Caki2 (cell line): ENCODE data around the gene ATP7B. TPM values are rescaled to one million over a fixed set of nuclear protein-coding genes. Genes with fewer than 3 reads are reported as not detected.
"Not testable (repeated sequence)": the region's sequence is repeated elsewhere in the genome, so short reads cannot be mapped to it uniquely, and the experiment has no call there.

Experiments
- DNase-seq: peaks from one replicate; pipeline ENCODE4 v3.0.0-alpha.2; 2015; ENCODE audit warnings: low read depth
- in situ Hi-C: cut with HindIII; loops from 2 replicates; pipeline ENCODE4 v1.10.0; 2016; ENCODE audit warnings: low sequenced_read_pairs, low pct_unique_long_range_greater_than_20kb, mixed read lengths
- total RNA-seq: library from RNA; depleted of rRNA; stranded (reverse); fragments of >200 nt; shearing (Covaris generic); gene quantifications from 2 replicates; pipeline ENCODE4 v1.2.3, GENCODE V29; 2014; ENCODE audit warnings: low replicate concordance

ATP7B gene
- total RNA-seq, 1 experiment from 2014 or later = 4.6 TPM

GRCh38 chr13:51988988-51989618, 22.1 kb downstream of the ATP7B start:
- in situ Hi-C loops = no loop called here
- no peak for DNase-seq

DNA sequence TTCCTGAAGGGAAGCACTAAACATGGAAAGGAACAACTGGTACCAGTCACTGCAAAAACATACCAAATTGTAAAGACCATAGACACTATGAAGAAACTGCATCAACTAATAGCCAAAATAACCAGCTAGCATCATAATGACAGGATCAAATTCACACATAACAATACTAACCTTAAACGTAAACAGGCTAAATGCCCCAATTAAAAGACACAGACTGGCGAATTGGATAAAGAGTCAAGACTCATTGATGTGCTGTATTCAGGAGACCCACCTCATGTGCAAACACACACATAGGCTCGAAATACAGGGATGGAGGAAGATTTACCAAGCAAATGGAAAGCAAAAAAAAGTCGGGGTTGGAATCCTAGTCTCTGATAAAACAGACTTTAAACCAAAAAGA, 26.3 kb downstream of the ATP7B start:
- DNase-seq, in situ Hi-C loops: not testable (repeated sequence)

DNA sequence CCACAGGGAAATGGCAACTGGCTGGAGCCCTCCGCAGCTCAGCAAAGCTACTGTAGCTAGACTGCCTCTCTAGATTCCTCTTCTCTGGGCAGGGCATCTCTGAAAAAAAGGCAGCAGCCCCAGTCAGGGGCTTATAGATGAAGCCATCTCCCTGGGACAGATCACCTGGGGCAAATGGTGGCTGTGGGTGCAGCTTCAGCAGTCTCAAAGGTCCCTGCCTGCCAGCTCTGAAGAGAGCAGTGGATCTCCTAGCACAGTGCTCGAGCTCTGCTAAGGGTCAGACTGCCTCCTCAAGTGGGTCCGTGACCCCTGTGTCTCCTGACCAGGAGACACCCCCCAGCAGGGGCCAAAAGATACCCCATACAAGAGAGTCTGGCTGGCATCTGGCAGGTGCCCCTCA, 28.0 kb downstream of the ATP7B start:
- in situ Hi-C loops, DNase-seq: not testable (repeated sequence)

DNA sequence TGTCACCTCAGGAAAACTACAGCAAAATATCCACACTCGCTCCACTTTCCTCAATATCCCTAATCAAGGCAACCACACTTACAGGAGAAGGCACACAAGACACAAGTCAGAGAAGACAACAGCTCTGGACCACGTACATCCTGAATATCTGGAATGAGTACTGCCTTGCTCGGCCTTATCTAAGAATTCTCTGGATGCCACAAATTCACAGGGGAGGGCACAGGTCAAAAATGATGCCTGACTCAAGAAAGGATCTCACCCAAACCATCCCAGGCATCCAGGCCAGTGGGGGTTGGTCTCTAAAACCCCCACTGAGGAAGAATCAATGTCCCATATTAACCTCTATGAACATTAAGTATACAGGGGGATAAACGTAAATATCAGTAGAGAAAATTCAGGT, 29.9 kb downstream of the ATP7B start:
- in situ Hi-C loops = no loop called here
- no peak for DNase-seq

DNA sequence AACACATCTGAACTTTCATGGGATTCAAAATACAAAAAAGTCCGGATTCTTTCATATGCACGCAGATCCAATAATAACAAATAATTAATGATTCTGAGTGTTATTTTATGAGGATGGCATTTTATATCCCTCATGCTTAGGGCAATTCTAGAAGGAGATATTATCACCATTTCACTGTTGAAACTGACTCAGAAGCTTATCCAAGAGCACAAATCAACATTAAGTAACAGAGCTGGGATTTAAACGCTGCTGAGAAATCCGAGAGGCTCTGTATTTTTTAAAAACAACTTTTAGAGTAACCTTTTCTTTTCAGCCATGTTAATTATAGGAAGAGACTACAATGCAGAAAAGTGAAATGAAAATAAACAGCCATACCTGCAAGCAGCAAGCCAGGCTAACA, 30.3 kb downstream of the ATP7B start:
- no peak for DNase-seq
- in situ Hi-C loops = no loop called here

DNA sequence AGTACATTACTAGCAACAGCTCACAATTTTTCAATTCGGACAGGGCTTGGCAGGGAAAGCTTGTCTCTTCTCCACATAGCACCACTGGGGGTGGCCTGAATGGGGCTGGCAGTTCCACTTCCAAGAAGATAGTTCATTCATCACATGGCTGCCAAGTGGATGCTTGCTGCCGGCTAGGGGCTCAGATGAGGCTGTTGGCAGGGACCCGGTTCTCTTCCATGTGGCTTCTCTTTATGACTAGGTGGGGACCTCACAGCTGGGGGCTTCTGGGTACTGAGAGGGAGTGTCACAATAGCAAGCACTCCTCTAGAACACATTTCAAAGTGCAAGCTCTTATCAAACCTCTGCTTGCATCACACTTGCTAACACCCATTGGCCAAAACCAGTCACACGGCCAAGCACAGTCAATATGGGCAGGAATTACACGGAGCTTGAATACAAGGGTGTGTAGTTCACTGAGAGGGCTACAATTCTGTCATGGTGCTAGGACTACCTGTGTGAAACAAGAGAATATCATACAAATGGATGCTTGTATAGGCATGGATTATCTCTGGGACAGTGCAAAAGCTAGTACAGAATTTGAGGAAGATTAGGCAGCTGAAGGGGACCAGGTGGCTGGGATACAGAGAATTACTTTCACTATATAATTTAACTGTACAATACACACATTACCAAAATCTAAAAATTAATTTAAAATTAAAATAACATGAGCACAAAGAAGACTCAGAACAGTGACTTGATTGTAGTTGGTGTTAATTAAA, 32.3 kb downstream of the ATP7B start:
- in situ Hi-C loops = no loop called here

GRCh38 chr13:51977625-51978024, 33.6 kb downstream of the ATP7B start:
- in situ Hi-C loops = no loop called here
- DNase-seq = no peak

More for the DNA sequence above, 32.3 kb downstream of the ATP7B start:
- DNase-seq = no peak

DNA sequence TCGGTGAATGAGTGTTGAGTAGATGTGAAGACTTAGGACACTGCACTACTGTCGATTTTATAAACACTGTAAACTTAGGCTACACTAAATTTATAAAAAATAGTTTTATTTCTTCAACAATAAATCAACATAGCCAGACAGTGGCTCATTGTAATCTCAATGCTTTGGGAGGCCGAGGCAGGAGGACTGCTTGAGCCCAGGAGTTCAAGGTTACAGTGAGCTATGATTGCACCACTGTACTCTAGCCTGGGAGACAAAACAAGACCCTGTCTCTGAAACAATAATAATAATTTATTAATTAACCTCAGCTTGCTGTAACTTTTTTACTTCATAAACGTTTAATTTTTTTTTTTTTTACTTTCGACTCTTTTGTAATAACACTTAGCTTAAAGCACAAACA, 34.4 kb downstream of the ATP7B start:
- in situ Hi-C loops = no loop called here
- DNase-seq = no peak

DNA sequence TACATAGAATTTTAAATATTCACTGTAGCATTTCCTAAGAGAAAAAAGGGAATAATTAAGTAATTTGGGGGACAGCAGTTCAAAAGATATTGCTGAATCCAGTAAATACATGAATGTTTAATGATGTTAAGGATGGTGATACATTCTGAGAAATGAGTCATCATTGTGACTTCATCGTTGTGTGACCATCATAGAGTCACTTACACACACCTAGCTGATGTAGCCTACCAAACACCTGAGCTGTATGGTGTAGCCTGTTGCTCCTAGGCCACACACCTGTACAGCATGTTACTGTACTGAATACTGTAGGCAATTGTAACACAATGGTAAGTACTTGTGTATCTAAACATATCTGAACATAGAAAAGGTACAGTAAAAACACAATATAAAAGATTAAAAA, 34.8 kb downstream of the ATP7B start:
- DNase-seq = no peak
- in situ Hi-C loops = no loop called here

GRCh38 chr13:51974482-51974881, 36.8 kb downstream of the ATP7B start:
- DNase-seq = no peak
- in situ Hi-C loops = no loop called here

- no peak for DNase-seq
- in situ Hi-C loops = no loop called here
These were observed 39.5 kb downstream of the ATP7B start for GRCh38 chr13:51971520-51972426.

DNA sequence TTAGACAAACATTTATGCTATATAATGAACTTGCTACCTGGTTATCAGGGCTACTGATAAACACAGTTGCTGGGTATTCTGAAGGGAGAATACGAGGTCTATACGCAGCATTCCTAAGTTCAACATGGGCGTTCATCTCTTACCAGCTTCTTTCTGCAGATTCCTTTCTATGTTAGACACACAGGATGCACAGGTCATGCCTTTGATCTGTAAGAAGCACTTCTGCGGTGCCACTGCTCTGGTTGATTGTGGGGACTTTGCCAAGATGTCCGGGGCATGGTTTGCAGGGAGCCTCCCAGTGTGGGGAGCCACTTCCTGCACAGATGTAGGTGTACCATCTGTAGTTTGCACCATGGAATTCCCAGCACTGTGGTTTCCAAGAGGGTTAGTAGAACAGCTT, 40.9 kb downstream of the ATP7B start:
- in situ Hi-C loops = no loop called here
- no peak for DNase-seq

DNA sequence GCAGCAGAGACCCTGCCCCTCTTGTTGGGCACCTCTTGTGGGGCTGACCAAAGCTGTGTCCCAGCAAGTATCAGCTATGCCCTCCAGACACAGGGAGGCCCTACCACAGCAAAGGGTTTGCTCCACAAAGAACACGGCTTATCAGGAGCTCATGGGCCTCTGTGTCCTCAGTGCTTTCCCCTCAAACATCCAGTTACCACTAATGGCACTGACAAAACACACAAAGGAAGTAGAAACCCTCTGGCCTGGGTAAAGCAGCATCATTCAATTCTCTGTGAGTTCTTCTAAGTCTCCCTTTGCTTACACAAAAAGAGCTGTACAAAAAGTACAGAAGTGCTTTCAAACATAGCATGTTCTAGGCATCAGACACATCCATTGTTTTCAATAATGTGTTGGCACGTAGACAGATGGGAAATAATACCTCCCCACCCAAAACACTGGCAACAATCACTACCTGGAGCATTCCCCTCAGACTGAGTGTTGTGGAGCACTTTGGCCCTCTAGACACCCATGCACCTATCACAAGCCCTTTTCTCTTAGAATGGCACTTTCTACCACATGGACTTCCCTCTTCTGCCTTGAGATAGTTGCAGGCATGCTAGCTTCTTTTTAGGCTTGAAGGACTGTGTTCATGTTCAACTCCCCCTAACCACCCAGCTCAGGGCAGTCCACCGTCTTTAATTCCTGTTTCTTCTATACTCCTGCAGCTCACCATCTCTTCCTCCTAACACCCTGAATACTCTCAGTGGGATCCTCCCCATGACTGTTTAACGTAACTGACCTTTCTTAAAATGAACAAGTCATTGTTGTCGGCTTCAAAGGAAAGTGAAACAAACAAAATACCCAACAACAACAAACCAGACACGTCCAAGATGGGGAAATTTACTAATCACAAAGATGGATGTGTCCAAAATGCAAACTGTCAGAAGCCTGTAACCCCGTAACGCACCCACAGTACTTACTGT, 43.5 kb downstream of the ATP7B start:
- in situ Hi-C loops = no loop called here
- no peak for DNase-seq

DNA sequence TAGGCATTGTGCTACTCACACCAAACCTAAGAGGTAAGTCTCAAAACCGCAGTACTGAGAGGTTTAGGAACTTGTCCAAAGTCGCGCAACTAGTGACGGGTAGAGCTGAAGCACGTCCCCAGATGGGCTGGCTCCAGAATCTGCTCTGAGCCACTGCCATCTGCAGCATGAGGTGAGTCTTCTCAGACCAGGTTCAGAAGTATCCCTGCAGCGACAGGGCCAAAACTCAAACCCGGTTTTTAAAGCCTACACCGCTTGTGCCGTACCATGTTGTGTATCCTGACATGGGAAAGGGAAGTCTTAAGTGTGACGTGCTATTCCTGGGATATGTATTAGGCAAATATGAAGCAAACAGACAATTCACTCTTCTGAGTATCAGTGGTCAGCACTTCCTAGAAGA, 45.1 kb downstream of the ATP7B start:
- in situ Hi-C loops = no loop called here
- no peak for DNase-seq

DNA sequence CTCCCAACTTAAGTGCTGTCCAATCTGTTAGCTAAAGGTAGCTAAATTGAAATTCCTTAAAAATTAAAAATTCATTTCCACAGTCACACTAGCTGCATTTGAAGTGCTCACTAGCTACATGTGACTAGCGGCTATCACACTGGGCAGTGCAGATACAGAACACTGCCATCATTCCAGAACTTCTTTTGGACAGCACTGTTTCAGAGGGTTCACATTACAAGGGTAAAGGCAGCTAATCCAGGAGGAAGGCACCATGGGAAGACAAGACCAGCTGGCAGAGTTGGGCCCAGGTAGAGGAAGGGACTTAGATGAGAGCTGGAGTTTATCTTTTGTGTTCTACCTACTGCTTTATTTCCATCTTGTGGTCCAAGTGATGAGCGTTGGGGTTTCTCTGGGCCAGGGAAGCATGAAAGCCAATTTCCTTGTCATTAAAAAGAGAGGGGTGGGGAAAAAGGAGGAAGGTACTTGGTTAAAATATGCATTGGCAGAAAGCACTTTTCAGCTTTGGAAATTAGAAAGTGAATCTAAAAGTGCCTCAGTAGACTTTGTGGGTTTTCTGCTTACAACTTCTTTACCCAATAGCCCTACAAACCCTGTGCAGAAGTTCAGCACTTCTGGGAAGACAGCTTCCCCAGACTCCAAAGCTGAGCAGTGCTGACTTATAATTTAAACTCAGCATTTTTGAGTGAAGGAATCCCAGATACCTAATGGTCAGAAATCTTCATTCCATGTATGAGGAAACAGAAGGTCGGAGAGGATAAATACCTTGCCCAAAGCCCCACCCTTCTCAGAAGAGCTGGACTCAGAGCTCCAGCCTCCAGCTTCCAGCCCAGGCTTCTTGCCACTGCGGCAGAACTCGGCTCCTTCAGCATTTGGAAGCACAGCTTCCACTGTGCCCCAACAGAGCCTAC, 49.5 kb downstream of the ATP7B start:
- in situ Hi-C loops = no loop called here
- no peak for DNase-seq

DNA sequence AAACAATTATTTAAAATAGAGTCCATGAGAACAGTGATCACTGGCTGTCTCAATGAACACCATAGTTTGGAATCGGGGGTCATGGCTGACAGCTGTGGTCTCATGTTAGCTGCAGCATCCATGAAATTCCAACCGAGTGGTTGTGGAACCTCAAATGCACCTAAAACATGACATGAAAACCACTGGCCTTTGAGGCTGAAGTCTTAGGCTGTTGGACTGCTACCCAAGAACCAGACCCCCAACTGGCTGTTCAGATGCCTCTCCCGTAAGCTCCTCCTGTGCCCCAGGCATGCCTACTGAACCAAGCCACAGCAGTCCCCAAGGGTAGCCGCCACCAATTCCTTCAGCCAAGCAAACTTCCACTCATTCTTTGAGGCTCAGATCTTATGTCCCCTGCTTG, 50.5 kb downstream of the ATP7B start:
- in situ Hi-C loops = no loop called here
- DNase-seq = no peak

DNA sequence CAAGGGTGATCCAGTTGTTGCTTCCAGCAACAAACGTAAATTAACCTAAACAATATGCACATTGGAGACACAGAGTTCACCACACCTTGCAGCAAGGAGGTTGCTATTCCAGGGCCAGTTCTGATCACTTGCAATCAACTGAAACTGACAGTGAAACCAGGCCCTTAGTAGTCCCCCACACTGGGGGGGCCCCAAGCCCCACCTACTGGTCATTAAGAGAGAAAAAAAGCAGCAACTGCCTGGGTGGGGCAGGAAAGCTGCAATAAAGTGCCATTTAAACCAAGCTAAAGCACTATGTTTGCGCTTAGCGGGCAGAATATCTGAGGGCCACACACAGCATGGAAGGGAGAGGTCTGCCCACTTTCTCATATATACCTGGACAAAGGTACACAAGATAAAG, 51.5 kb downstream of the ATP7B start:
- in situ Hi-C loops = no loop called here
- DNase-seq = no peak
